CD14-positive monocyte (primary cell): ENCODE results near the gene HIPK1. TPM values are rescaled to one million over a fixed set of nuclear protein-coding genes. Genes with fewer than 3 reads are reported as not detected.

Experiments
- DNase-seq, 3 donors: peaks; one replicate each; pipeline ENCODE4 v3.0.0-alpha.2; 2011 to 2022
- H2AFZ ChIP-seq: 2 replicates; pipeline ENCODE4 v1.6.0; 2012; ENCODE audit warnings: mild to moderate bottlenecking, low read depth, low read length, inconsistent platforms; ENCODE audit not compliant: insufficient read depth, poor library complexity, severe bottlenecking
- H3K27ac ChIP-seq, 2 donors: 1 replicate in 1 of 2; 2 replicates in 1 of 2; pipeline ENCODE4 v1.5.1; 2012 to 2013; ENCODE audit warnings: low read length in 2 of 2, control low read depth in 1 of 2, inconsistent platforms in 1 of 2, low read depth in 1 of 2, mild to moderate bottlenecking in 1 of 2
- H3K27me3 ChIP-seq, 2 donors: one replicate each; pipeline versions ENCODE4 v1.6.0 to v1.6.1; 2011 to 2013; ENCODE audit warnings: low read length in 2 of 2; ENCODE audit not compliant: control insufficient read depth in 2 of 2, insufficient read depth in 2 of 2
- H3K36me3 ChIP-seq, 2 donors: replicated peaks in 1 of 2; 1 replicate in 1 of 2; 2 replicates in 1 of 2; pipeline versions ENCODE4 v1.5.1 to v1.6.1; 2012 to 2013; ENCODE audit warnings: low read length in 2 of 2, control low read depth in 1 of 2, inconsistent platforms in 1 of 2, mild to moderate bottlenecking in 1 of 2; ENCODE audit not compliant: insufficient read depth in 2 of 2, control insufficient read depth in 1 of 2
- H3K4me1 ChIP-seq, 2 donors: 1 replicate in 1 of 2; 2 replicates in 1 of 2; pipeline versions ENCODE4 v1.5.1 to v1.6.1; 2012 to 2013; ENCODE audit warnings: low read length in 2 of 2, control low read depth in 1 of 2, inconsistent platforms in 1 of 2, mild to moderate bottlenecking in 1 of 2, moderate library complexity in 1 of 2; ENCODE audit not compliant: insufficient read depth in 2 of 2, control insufficient read depth in 1 of 2
- H3K4me2 ChIP-seq: replicated peaks from 2 replicates; pipeline ENCODE3; 2012; ENCODE audit warnings: low read length, moderate library complexity, mild to moderate bottlenecking; ENCODE audit not compliant: poor library complexity, severe bottlenecking; ENCODE audit errors: extremely low read depth
- H3K4me3 ChIP-seq, 3 experiments: fragments of 200-600 bp in 1 of 3; sonication (generic) in 1 of 3; replicated peaks in 1 of 3; 1 replicate in 2 of 3; 2 replicates in 1 of 3; pipeline ENCODE4 v1.5.1; 2011 to 2013; ENCODE audit warnings: low read length in 3 of 3, mild to moderate bottlenecking in 3 of 3, control low read depth in 2 of 3, low read depth in 2 of 3, inconsistent platforms in 1 of 3, moderate library complexity in 1 of 3
- H3K79me2 ChIP-seq: 2 replicates; pipeline ENCODE4 v1.6.0; 2012; ENCODE audit warnings: mild to moderate bottlenecking, control low read depth, inconsistent platforms, low read length, moderate library complexity; ENCODE audit not compliant: insufficient read depth
- H3K9ac ChIP-seq: 2 replicates; pipeline ENCODE4 v1.6.0; 2017; ENCODE audit warnings: low read length, mild to moderate bottlenecking; ENCODE audit not compliant: insufficient read depth, poor library complexity, severe bottlenecking
- H3K9me3 ChIP-seq, 2 donors: replicated peaks in 1 of 2; 1 replicate in 1 of 2; 2 replicates in 1 of 2; pipeline versions ENCODE4 v1.5.1 to v1.6.1; 2012 to 2013; ENCODE audit warnings: low read length in 2 of 2, control low read depth in 1 of 2; ENCODE audit not compliant: control insufficient read depth in 1 of 2, insufficient read depth in 1 of 2
- H4K20me1 ChIP-seq: 2 replicates; pipeline ENCODE4 v1.6.0; 2012; ENCODE audit warnings: mild to moderate bottlenecking, low read length, control low read depth, moderate library complexity; ENCODE audit not compliant: insufficient read depth
- H3K27ac Mint-ChIP-seq, 7 donors: one replicate each; pipeline ENCODE4 v1.8.0; 2020; ENCODE audit warnings: mild to moderate bottlenecking in 7 of 7, mixed read lengths in 7 of 7, moderate library complexity in 6 of 7, inconsistent platforms in 2 of 7
- H3K27me3 Mint-ChIP-seq, 3 donors: one replicate each; pipeline ENCODE4 v1.8.0; 2021 to 2022; ENCODE audit warnings: low read depth in 3 of 3, mild to moderate bottlenecking in 3 of 3, mixed read lengths in 3 of 3, moderate library complexity in 3 of 3, inconsistent platforms in 1 of 3
- H3K36me3 Mint-ChIP-seq, 2 donors: one replicate each; pipeline ENCODE4 v1.8.0; 2020; ENCODE audit warnings: mixed read lengths in 2 of 2, inconsistent platforms in 1 of 2, mild to moderate bottlenecking in 1 of 2
- H3K4me1 Mint-ChIP-seq: one replicate; pipeline ENCODE4 v1.8.0; 2020; ENCODE audit warnings: mild to moderate bottlenecking, mixed read lengths
- H3K4me3 Mint-ChIP-seq, 2 donors: one replicate each; pipeline ENCODE4 v1.8.0; 2020; ENCODE audit warnings: mild to moderate bottlenecking in 2 of 2, mixed read lengths in 2 of 2, moderate library complexity in 1 of 2
- H3K9me3 Mint-ChIP-seq, 7 donors: one replicate each; pipeline ENCODE4 v1.8.0; 2020 to 2022; ENCODE audit warnings: mixed read lengths in 7 of 7, mild to moderate bottlenecking in 6 of 7, moderate library complexity in 6 of 7, inconsistent platforms in 2 of 7
- WGBS: methylation state at CpG from one replicate; pipeline ENCODE4 v1.1.5; 2013; ENCODE audit warnings: missing lambda C conversion rate; ENCODE audit not compliant: insufficient coverage; 5-methylcytosine and 5-hydroxymethylcytosine counted together
- intact Hi-C, 2 donors: fragments of 100-400 bp; cut with micrococcal nuclease; formaldehyde crosslinking; loops; one replicate each; pipeline versions ENCODE4 v1.15.0 to v1.15.1; 2023
- polyA plus RNA-seq, 3 donors: library from polyadenylated mRNA; depleted of rRNA in 1 of 3; unstranded in 2 of 3; stranded (reverse) in 1 of 3; fragments of 300-500 nt in 2 of 3; fragments of >200 nt in 1 of 3; fragmentation: Illumina TruSeq in 2 of 3; gene quantifications; 1 replicate in 2 of 3; 2 replicates in 1 of 3; pipeline ENCODE4 v1.2.3, GENCODE V29; 2012 to 2021
- TF ChIP-seq, protein P1 (sequence below): fragments of 200-600 bp; IDR thresholded peaks from one replicate; pipeline ENCODE4 v1.8.0; 2022; ENCODE audit warnings: antibody characterized with exemption, mild to moderate bottlenecking

The HIPK1 gene
- polyA plus RNA-seq, 3 donors, result 10.1 to 57.2 (median 14.8) TPM

DNA sequence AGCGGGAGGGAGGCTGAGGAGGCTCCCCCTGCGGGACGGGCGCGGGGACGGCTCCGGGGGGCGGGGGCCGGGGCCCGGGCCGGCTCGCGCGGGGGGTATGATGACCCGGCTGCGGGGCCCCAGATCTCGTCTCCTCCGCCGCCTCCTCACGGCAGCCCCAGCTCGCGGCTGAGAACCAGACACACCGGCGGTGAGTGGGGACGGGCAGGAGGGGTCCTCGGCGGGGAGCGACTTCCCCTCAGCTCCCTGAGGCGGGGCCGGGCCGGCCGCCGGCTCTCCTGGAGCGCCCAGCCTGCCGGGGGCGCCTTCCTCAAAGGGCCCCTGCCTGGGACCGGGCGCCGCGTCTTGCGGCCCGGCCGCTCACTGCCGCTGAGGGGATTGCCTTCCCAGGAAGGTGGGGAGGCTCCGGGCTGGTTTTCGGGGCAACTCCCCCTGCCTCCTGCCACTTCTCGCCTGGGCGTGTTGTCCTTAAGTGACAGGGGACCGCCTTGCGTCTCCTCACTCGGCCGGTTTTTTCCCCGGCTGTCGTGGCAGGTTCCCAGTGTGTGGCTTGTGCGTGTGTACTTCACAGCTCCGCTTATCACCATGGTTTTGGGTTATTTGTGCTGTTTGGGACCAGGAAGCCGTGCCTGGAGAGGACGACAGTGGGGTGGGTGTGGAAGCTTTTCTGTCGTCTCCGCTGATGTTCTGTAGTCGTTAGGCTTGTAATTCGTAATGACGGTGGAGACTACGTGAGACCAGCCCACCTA is 800 bp downstream of the HIPK1 start:
- H3K4me3 Mint-ChIP-seq, result peak overlapping the region; percentile 95 to 96
- H3K9me3 Mint-ChIP-seq, result peaks cover 0 to under 1% (median 0%) of the 10 kb centered on the region in 7 donors
- peaks cover 43 to 58% of the 10 kb centered on the region in 2 donors for H3K4me1 ChIP-seq
- H3K27me3 Mint-ChIP-seq, result peaks cover 1 to 3% (median 2%) of the 10 kb centered on the region in 3 donors
- H3K36me3 Mint-ChIP-seq, result peaks cover 4 to 5% of the 10 kb centered on the region in 2 donors
- peak; percentile 49 to 81 (median 59) for DNase-seq
- intact Hi-C loops, result loop anchor here (1.0 to 5.0 kb wide), 3 partner anchors 25 to 63 kb away; partner anchors contain the start of genes DCLRE1B (in 2 of the 2) and PTPN22 (in 1 of the 2)
- H3K36me3 ChIP-seq, result no peaks in the 10 kb centered on the region
- peak overlapping the region; percentile 70 to 99 (median 94) for H3K4me3 ChIP-seq
- peak overlapping the region; percentile 91 to 99 for H3K27ac ChIP-seq
- TF ChIP-seq, protein P1, sequence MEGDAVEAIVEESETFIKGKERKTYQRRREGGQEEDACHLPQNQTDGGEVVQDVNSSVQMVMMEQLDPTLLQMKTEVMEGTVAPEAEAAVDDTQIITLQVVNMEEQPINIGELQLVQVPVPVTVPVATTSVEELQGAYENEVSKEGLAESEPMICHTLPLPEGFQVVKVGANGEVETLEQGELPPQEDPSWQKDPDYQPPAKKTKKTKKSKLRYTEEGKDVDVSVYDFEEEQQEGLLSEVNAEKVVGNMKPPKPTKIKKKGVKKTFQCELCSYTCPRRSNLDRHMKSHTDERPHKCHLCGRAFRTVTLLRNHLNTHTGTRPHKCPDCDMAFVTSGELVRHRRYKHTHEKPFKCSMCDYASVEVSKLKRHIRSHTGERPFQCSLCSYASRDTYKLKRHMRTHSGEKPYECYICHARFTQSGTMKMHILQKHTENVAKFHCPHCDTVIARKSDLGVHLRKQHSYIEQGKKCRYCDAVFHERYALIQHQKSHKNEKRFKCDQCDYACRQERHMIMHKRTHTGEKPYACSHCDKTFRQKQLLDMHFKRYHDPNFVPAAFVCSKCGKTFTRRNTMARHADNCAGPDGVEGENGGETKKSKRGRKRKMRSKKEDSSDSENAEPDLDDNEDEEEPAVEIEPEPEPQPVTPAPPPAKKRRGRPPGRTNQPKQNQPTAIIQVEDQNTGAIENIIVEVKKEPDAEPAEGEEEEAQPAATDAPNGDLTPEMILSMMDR, result peak; percentile 18
- whole genome bisulfite sequencing, result under 1% methylated on average over 53 of the region's 64 CpGs
- H3K79me2 ChIP-seq, result peaks cover 63% of the 10 kb centered on the region
- H3K4me1 Mint-ChIP-seq, result peaks cover 52% of the 10 kb centered on the region
- H2AFZ ChIP-seq, result peak overlapping the region; percentile 95
- no peaks in the 10 kb centered on the region for H3K9me3 ChIP-seq
- peaks cover 48% of the 10 kb centered on the region for H4K20me1 ChIP-seq
- peak overlapping the region; percentile 98 to 100 (median 99) for H3K27ac Mint-ChIP-seq
- peak overlapping the region; percentile 80 for H3K4me2 ChIP-seq
- H3K27me3 ChIP-seq, result no peaks in the 10 kb centered on the region
- peak overlapping the region; percentile 98 for H3K9ac ChIP-seq

DNA sequence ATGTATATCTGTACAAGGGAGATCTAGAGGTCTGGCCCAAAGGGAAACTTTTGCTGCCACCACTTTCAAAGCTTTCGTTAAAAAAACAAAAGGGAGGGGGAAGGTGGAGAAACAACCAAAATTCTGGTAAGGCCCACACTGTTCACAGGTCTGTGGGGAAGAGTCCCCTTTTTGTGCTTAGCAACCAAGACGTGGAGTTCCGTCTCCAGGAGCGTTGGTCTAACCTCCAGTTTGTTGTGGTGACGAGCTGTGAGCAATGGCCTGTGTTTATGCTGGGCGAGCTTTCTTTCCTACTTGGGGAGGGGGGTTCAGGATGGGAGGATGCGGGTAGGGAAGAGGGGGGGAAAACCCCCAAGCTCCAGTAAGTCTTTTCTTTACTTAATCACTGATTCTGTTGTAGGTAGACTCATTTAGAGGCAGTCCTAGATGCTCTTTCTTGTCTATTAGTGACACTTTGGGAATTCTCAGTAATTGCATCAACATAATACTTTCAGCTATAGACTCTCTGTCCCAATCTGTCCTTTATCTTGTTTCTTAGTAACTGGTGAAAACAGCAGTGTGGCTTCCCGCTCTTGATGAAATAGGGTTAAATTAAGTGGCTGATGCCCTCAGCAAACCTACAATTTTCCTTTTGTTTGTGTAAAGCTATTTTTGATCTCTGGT is 1.5 kb downstream of the HIPK1 start:
- peaks cover 55% of the 10 kb centered on the region for H4K20me1 ChIP-seq
- DNase-seq, result peak; percentile 81 to 94 (median 85)
- peaks cover 59% of the 10 kb centered on the region for H3K4me1 Mint-ChIP-seq
- H3K9me3 Mint-ChIP-seq, result peaks cover 0 to 4% (median 0%) of the 10 kb centered on the region in 7 donors
- H3K36me3 ChIP-seq, result no peaks in the 10 kb centered on the region
- H3K79me2 ChIP-seq, result peaks cover 70% of the 10 kb centered on the region
- H3K9ac ChIP-seq, result peak overlapping the region; percentile 98
- 0% methylated on average over 5 of the region's 8 CpGs for WGBS
- peak overlapping the region; percentile 98 to 99 (median 98) for H3K27ac Mint-ChIP-seq
- H2AFZ ChIP-seq, result peak overlapping the region; percentile 95
- intact Hi-C loops, result loop anchor here (5.0 kb wide), 2 partner anchors 58 to 63 kb away; partner anchors contain the start of gene PTPN22 (in 1 of the 2)
- peak overlapping the region; percentile 70 to 99 (median 94) for H3K4me3 ChIP-seq
- H3K4me1 ChIP-seq, result peaks cover 43 to 62% of the 10 kb centered on the region in 2 donors
- peak overlapping the region; percentile 80 for H3K4me2 ChIP-seq
- peaks cover 5 to 8% of the 10 kb centered on the region in 2 donors for H3K36me3 Mint-ChIP-seq
- H3K27me3 Mint-ChIP-seq, result peaks cover 1 to 3% (median 2%) of the 10 kb centered on the region in 3 donors
- TF ChIP-seq, protein P1, result no peak
- peak overlapping the region; percentile 95 to 96 for H3K4me3 Mint-ChIP-seq
- peak overlapping the region; percentile 91 to 99 for H3K27ac ChIP-seq
- no peaks in the 10 kb centered on the region for H3K27me3 ChIP-seq
- no peaks in the 10 kb centered on the region for H3K9me3 ChIP-seq
